COLO829 (cell line): Measurements from ENCODE around the gene SMPD2.

ENCODE experiments used
- DNase-seq: peaks from one replicate; pipeline ENCODE4 v3.0.0; 2012; ENCODE audit warnings: low spot score

The SMPD2 gene

GRCh38 chr6:109447087-109447486 lies 6.6 kb downstream of the SMPD2 start:
- DNase-seq: no peak

- DNase-seq: no peak
Measured at GRCh38 chr6:109447878-109448555, 7.5 kb downstream of the SMPD2 start.

- DNase-seq: no peak
Measured at GRCh38 chr6:109448615-109449014, 8.1 kb downstream of the SMPD2 start.

- DNase-seq: no peak
Measured at GRCh38 chr6:109449064-109449794, 8.7 kb downstream of the SMPD2 start.

- DNase-seq: no peak
Measured at GRCh38 chr6:109449795-109450673, 9.5 kb downstream of the SMPD2 start.

GRCh38 chr6:109450801-109451200 lies 10.3 kb downstream of the SMPD2 start:
- DNase-seq: no peak

- no peak for DNase-seq
Measured at GRCh38 chr6:109451376-109451775, 10.9 kb downstream of the SMPD2 start.

GRCh38 chr6:109452181-109452580 lies 11.7 kb downstream of the SMPD2 start:
- no peak for DNase-seq

GRCh38 chr6:109453156-109453555 lies 12.6 kb downstream of the SMPD2 start:
- DNase-seq: no peak

- DNase-seq: no peak
Measured at GRCh38 chr6:109453594-109454495, 13.3 kb downstream of the SMPD2 start.

- no peak for DNase-seq
Measured at GRCh38 chr6:109454496-109455436, 14.2 kb downstream of the SMPD2 start.

- DNase-seq: no peak
Measured at GRCh38 chr6:109455437-109456110, 15.1 kb downstream of the SMPD2 start, which contains the start of gene MICAL1. Gene MICAL1 (minus strand): TSS chr6:109455772. CDS start chr6:109454196, 1,576 bp downstream.

GRCh38 chr6:109456111-109456583 lies 15.6 kb downstream of the SMPD2 start:
- no peak for DNase-seq

GRCh38 chr6:109456710-109457561 lies 16.4 kb downstream of the SMPD2 start:
- DNase-seq: no peak

GRCh38 chr6:109457562-109457996 lies 17.1 kb downstream of the SMPD2 start:
- no peak for DNase-seq

GRCh38 chr6:109458774-109459531 lies 18.4 kb downstream of the SMPD2 start:
- no peak for DNase-seq

- DNase-seq: no peak
Measured at GRCh38 chr6:109460161-109460829, 19.8 kb downstream of the SMPD2 start.
